Measurements from ENCODE around the gene SORCS2. TPM values are rescaled to one million over a fixed set of nuclear protein-coding genes. Genes with fewer than 3 reads are reported as not detected.

SORCS2 gene
- polyA plus RNA-seq, 1 donor: 6.9 TPM

GRCh38 chr4:7328162-7328912 is 136.0 kb downstream of the SORCS2 start:
- no peak for DNase-seq

GRCh38 chr4:7328913-7329638 is 136.7 kb downstream of the SORCS2 start:
- no peak for DNase-seq

GRCh38 chr4:7330031-7330596 is 137.8 kb downstream of the SORCS2 start:
- DNase-seq: no peak

GRCh38 chr4:7330811-7331681 is 138.7 kb downstream of the SORCS2 start:
- DNase-seq: no peak

GRCh38 chr4:7331682-7332000 is 139.3 kb downstream of the SORCS2 start:
- DNase-seq: no peak

GRCh38 chr4:7332216-7333023 is 140.1 kb downstream of the SORCS2 start:
- no peak for DNase-seq

GRCh38 chr4:7333024-7333780 is 140.9 kb downstream of the SORCS2 start:
- no peak for DNase-seq

- DNase-seq: no peak
Observed at GRCh38 chr4:7333801-7334421, 141.6 kb downstream of the SORCS2 start.

- DNase-seq: no peak
Observed at GRCh38 chr4:7334521-7335275, 142.4 kb downstream of the SORCS2 start.

- no peak for DNase-seq
Observed at GRCh38 chr4:7335344-7336066, 143.2 kb downstream of the SORCS2 start.

GRCh38 chr4:7336067-7336569 is 143.8 kb downstream of the SORCS2 start:
- no peak for DNase-seq

GRCh38 chr4:7336732-7337131 is 144.4 kb downstream of the SORCS2 start:
- no peak for DNase-seq

- no peak for DNase-seq
Observed at GRCh38 chr4:7337196-7338058, 145.1 kb downstream of the SORCS2 start.

GRCh38 chr4:7338059-7338452 is 145.7 kb downstream of the SORCS2 start:
- no peak for DNase-seq

- no peak for DNase-seq
Observed at GRCh38 chr4:7338876-7339623, 146.7 kb downstream of the SORCS2 start.

GRCh38 chr4:7339751-7340552 is 147.6 kb downstream of the SORCS2 start:
- no peak for DNase-seq
